ENCODE data around the gene SYT6.

SYT6 gene

GRCh38 chr1:114122941-114123618, 30.6 kb downstream of the SYT6 start:
- peaks cover 0 to 4% of the 10 kb centered on the region in 2 donors for H3K4me1 ChIP-seq (ENCODE audit: control insufficient read depth in 1 of 2, insufficient read depth in 2 of 2, low read length in 2 of 2)
- H3K9me3 ChIP-seq (ENCODE audit: control insufficient read depth in 1 of 2, low read length in 2 of 2) = no peaks in the 10 kb centered on the region
- no peak overlapping the region for H3K9ac ChIP-seq (ENCODE audit: low read depth in 1 of 2, low read length in 2 of 2)
- no peaks in the 10 kb centered on the region for H3K27me3 ChIP-seq (ENCODE audit: control insufficient read depth in 1 of 2, insufficient read depth in 2 of 2, low read length in 2 of 2)
- H3K36me3 ChIP-seq (ENCODE audit: control insufficient read depth in 1 of 2, insufficient read depth in 2 of 2, low read length in 2 of 2) = no peaks in the 10 kb centered on the region
- no peak overlapping the region for H3K4me3 ChIP-seq (ENCODE audit: low read depth in 1 of 2, low read length in 2 of 2)
- H3K27ac ChIP-seq (ENCODE audit: low read depth, low read length) = no peak overlapping the region

GRCh38 chr1:114118351-114118990, 35.2 kb downstream of the SYT6 start:
- Histone ChIP-seq H3K9ac (ENCODE audit: low read depth in 1 of 2, low read length in 2 of 2) (no peak overlapping the region), H3K36me3 (ENCODE audit: control insufficient read depth in 1 of 2, insufficient read depth in 2 of 2, low read length in 2 of 2) (no peaks in the 10 kb centered on the region), H3K27ac (ENCODE audit: low read depth, low read length) (no peak overlapping the region), H3K4me1 (ENCODE audit: control insufficient read depth in 1 of 2, insufficient read depth in 2 of 2, low read length in 2 of 2) (no peaks in the 10 kb centered on the region), H3K27me3 (ENCODE audit: control insufficient read depth in 1 of 2, insufficient read depth in 2 of 2, low read length in 2 of 2) (no peaks in the 10 kb centered on the region), H3K4me3 (ENCODE audit: low read depth in 1 of 2, low read length in 2 of 2) (no peak overlapping the region), H3K9me3 (ENCODE audit: control insufficient read depth in 1 of 2, low read length in 2 of 2) (no peaks in the 10 kb centered on the region)

GRCh38 chr1:114117654-114118053, 36.0 kb downstream of the SYT6 start:
- no peak overlapping the region for H3K4me3 ChIP-seq (ENCODE audit: low read depth in 1 of 2, low read length in 2 of 2)
- no peaks in the 10 kb centered on the region for H3K27me3 ChIP-seq (ENCODE audit: control insufficient read depth in 1 of 2, insufficient read depth in 2 of 2, low read length in 2 of 2)
- no peaks in the 10 kb centered on the region for H3K4me1 ChIP-seq (ENCODE audit: control insufficient read depth in 1 of 2, insufficient read depth in 2 of 2, low read length in 2 of 2)
- no peaks in the 10 kb centered on the region for H3K36me3 ChIP-seq (ENCODE audit: control insufficient read depth in 1 of 2, insufficient read depth in 2 of 2, low read length in 2 of 2)
- no peak overlapping the region for H3K27ac ChIP-seq (ENCODE audit: low read depth, low read length)
- H3K9me3 ChIP-seq (ENCODE audit: control insufficient read depth in 1 of 2, low read length in 2 of 2) = no peaks in the 10 kb centered on the region
- no peak overlapping the region for H3K9ac ChIP-seq (ENCODE audit: low read depth in 1 of 2, low read length in 2 of 2)

GRCh38 chr1:114116086-114116485, 37.6 kb downstream of the SYT6 start:
- H3K4me1 ChIP-seq (ENCODE audit: control insufficient read depth in 1 of 2, insufficient read depth in 2 of 2, low read length in 2 of 2) = no peaks in the 10 kb centered on the region
- H3K36me3 ChIP-seq (ENCODE audit: control insufficient read depth in 1 of 2, insufficient read depth in 2 of 2, low read length in 2 of 2) = no peaks in the 10 kb centered on the region
- H3K27ac ChIP-seq (ENCODE audit: low read depth, low read length) = no peak overlapping the region
- no peak overlapping the region for H3K9ac ChIP-seq (ENCODE audit: low read depth in 1 of 2, low read length in 2 of 2)
- no peaks in the 10 kb centered on the region for H3K9me3 ChIP-seq (ENCODE audit: control insufficient read depth in 1 of 2, low read length in 2 of 2)
- no peak overlapping the region for H3K4me3 ChIP-seq (ENCODE audit: low read depth in 1 of 2, low read length in 2 of 2)
- no peaks in the 10 kb centered on the region for H3K27me3 ChIP-seq (ENCODE audit: control insufficient read depth in 1 of 2, insufficient read depth in 2 of 2, low read length in 2 of 2)

- no peaks in the 10 kb centered on the region for H3K4me1 ChIP-seq (ENCODE audit: control insufficient read depth in 1 of 2, insufficient read depth in 2 of 2, low read length in 2 of 2)
- H3K9ac ChIP-seq (ENCODE audit: low read depth in 1 of 2, low read length in 2 of 2) = no peak overlapping the region
- H3K27me3 ChIP-seq (ENCODE audit: control insufficient read depth in 1 of 2, insufficient read depth in 2 of 2, low read length in 2 of 2) = no peaks in the 10 kb centered on the region
- no peak overlapping the region for H3K27ac ChIP-seq (ENCODE audit: low read depth, low read length)
- no peaks in the 10 kb centered on the region for H3K9me3 ChIP-seq (ENCODE audit: control insufficient read depth in 1 of 2, low read length in 2 of 2)
- no peaks in the 10 kb centered on the region for H3K36me3 ChIP-seq (ENCODE audit: control insufficient read depth in 1 of 2, insufficient read depth in 2 of 2, low read length in 2 of 2)
- no peak overlapping the region for H3K4me3 ChIP-seq (ENCODE audit: low read depth in 1 of 2, low read length in 2 of 2)
Observed at GRCh38 chr1:114114185-114115094, 39.2 kb downstream of the SYT6 start.

GRCh38 chr1:114113411-114114184, 40.1 kb downstream of the SYT6 start:
- Histone ChIP-seq H3K4me1 (ENCODE audit: control insufficient read depth in 1 of 2, insufficient read depth in 2 of 2, low read length in 2 of 2) (no peaks in the 10 kb centered on the region), H3K4me3 (ENCODE audit: low read depth in 1 of 2, low read length in 2 of 2) (no peak overlapping the region), H3K27me3 (ENCODE audit: control insufficient read depth in 1 of 2, insufficient read depth in 2 of 2, low read length in 2 of 2) (no peaks in the 10 kb centered on the region), H3K27ac (ENCODE audit: low read depth, low read length) (no peak overlapping the region), H3K9me3 (ENCODE audit: control insufficient read depth in 1 of 2, low read length in 2 of 2) (no peaks in the 10 kb centered on the region), H3K36me3 (ENCODE audit: control insufficient read depth in 1 of 2, insufficient read depth in 2 of 2, low read length in 2 of 2) (no peaks in the 10 kb centered on the region), H3K9ac (ENCODE audit: low read depth in 1 of 2, low read length in 2 of 2) (no peak overlapping the region)

- no peaks in the 10 kb centered on the region for H3K27me3 ChIP-seq (ENCODE audit: control insufficient read depth in 1 of 2, insufficient read depth in 2 of 2, low read length in 2 of 2)
- H3K4me3 ChIP-seq (ENCODE audit: low read depth in 1 of 2, low read length in 2 of 2) = no peak overlapping the region
- H3K9me3 ChIP-seq (ENCODE audit: control insufficient read depth in 1 of 2, low read length in 2 of 2) = no peaks in the 10 kb centered on the region
- H3K36me3 ChIP-seq (ENCODE audit: control insufficient read depth in 1 of 2, insufficient read depth in 2 of 2, low read length in 2 of 2) = no peaks in the 10 kb centered on the region
- no peaks in the 10 kb centered on the region for H3K4me1 ChIP-seq (ENCODE audit: control insufficient read depth in 1 of 2, insufficient read depth in 2 of 2, low read length in 2 of 2)
- H3K27ac ChIP-seq (ENCODE audit: low read depth, low read length) = no peak overlapping the region
- H3K9ac ChIP-seq (ENCODE audit: low read depth in 1 of 2, low read length in 2 of 2) = no peak overlapping the region
Observed at GRCh38 chr1:114112775-114113174, 40.9 kb downstream of the SYT6 start.

- no peaks in the 10 kb centered on the region for H3K36me3 ChIP-seq (ENCODE audit: control insufficient read depth in 1 of 2, insufficient read depth in 2 of 2, low read length in 2 of 2)
- H3K9me3 ChIP-seq (ENCODE audit: control insufficient read depth in 1 of 2, low read length in 2 of 2) = no peaks in the 10 kb centered on the region
- no peaks in the 10 kb centered on the region for H3K4me1 ChIP-seq (ENCODE audit: control insufficient read depth in 1 of 2, insufficient read depth in 2 of 2, low read length in 2 of 2)
- no peaks in the 10 kb centered on the region for H3K27me3 ChIP-seq (ENCODE audit: control insufficient read depth in 1 of 2, insufficient read depth in 2 of 2, low read length in 2 of 2)
- H3K27ac ChIP-seq (ENCODE audit: low read depth, low read length) = no peak overlapping the region
- H3K4me3 ChIP-seq (ENCODE audit: low read depth in 1 of 2, low read length in 2 of 2) = no peak overlapping the region
- no peak overlapping the region for H3K9ac ChIP-seq (ENCODE audit: low read depth in 1 of 2, low read length in 2 of 2)
Observed at GRCh38 chr1:114111731-114112641, 41.7 kb downstream of the SYT6 start.

- no peaks in the 10 kb centered on the region for H3K4me1 ChIP-seq (ENCODE audit: control insufficient read depth in 1 of 2, insufficient read depth in 2 of 2, low read length in 2 of 2)
- H3K27ac ChIP-seq (ENCODE audit: low read depth, low read length) = no peak overlapping the region
- H3K4me3 ChIP-seq (ENCODE audit: low read depth in 1 of 2, low read length in 2 of 2) = no peak overlapping the region
- H3K9me3 ChIP-seq (ENCODE audit: control insufficient read depth in 1 of 2, low read length in 2 of 2) = no peaks in the 10 kb centered on the region
- no peaks in the 10 kb centered on the region for H3K27me3 ChIP-seq (ENCODE audit: control insufficient read depth in 1 of 2, insufficient read depth in 2 of 2, low read length in 2 of 2)
- H3K36me3 ChIP-seq (ENCODE audit: control insufficient read depth in 1 of 2, insufficient read depth in 2 of 2, low read length in 2 of 2) = no peaks in the 10 kb centered on the region
- H3K9ac ChIP-seq (ENCODE audit: low read depth in 1 of 2, low read length in 2 of 2) = no peak overlapping the region
Observed at GRCh38 chr1:114109981-114110380, 43.7 kb downstream of the SYT6 start.
